Measurements from ENCODE around the gene CDC45.

DNA sequence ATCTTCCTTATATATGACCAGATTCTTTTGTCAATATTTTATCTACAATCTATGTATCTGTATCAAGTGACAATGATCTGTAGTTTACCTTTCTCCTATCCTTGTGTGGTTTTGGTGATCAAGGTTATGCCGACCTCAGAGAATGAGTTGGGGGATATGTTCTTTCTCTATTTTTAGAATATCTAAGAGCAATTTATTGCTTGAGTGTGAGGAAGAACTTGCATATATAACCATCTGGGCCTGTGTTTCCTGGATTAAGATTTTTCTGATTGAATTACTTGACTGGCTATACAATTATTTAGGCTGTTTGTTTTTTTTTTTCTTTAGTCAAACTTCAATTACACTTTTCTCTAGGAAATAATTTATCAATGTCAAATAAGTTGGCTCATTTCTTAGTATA, 18.2 kb upstream of the CDC45 start:
- TF ChIP-seq, protein P1, sequence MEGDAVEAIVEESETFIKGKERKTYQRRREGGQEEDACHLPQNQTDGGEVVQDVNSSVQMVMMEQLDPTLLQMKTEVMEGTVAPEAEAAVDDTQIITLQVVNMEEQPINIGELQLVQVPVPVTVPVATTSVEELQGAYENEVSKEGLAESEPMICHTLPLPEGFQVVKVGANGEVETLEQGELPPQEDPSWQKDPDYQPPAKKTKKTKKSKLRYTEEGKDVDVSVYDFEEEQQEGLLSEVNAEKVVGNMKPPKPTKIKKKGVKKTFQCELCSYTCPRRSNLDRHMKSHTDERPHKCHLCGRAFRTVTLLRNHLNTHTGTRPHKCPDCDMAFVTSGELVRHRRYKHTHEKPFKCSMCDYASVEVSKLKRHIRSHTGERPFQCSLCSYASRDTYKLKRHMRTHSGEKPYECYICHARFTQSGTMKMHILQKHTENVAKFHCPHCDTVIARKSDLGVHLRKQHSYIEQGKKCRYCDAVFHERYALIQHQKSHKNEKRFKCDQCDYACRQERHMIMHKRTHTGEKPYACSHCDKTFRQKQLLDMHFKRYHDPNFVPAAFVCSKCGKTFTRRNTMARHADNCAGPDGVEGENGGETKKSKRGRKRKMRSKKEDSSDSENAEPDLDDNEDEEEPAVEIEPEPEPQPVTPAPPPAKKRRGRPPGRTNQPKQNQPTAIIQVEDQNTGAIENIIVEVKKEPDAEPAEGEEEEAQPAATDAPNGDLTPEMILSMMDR (IDR thresholded peaks at IDR 0.05; ENCODE audit: low read depth, low read length) = no peak
- no peak for TF ChIP-seq POLR2A (IDR thresholded peaks at IDR 0.05; ENCODE audit: extremely low read depth, insufficient read length)
- TF ChIP-seq, protein P2, sequence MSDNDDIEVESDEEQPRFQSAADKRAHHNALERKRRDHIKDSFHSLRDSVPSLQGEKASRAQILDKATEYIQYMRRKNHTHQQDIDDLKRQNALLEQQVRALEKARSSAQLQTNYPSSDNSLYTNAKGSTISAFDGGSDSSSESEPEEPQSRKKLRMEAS (IDR thresholded peaks at IDR 0.05; ENCODE audit: low read depth, low read length) = no peak

Measured in NB4 (cell line).